ENCODE results near the gene IFRD2. TPM values are rescaled to one million over a fixed set of nuclear protein-coding genes. Genes with fewer than 3 reads are reported as not detected.
A peak's percentile ranks its signal among the peaks of the same experiment; 100 is the strongest.

Gene IFRD2
- total RNA-seq, 2 donors from 2014 or later, result 59.2 to 139 TPM

DNA sequence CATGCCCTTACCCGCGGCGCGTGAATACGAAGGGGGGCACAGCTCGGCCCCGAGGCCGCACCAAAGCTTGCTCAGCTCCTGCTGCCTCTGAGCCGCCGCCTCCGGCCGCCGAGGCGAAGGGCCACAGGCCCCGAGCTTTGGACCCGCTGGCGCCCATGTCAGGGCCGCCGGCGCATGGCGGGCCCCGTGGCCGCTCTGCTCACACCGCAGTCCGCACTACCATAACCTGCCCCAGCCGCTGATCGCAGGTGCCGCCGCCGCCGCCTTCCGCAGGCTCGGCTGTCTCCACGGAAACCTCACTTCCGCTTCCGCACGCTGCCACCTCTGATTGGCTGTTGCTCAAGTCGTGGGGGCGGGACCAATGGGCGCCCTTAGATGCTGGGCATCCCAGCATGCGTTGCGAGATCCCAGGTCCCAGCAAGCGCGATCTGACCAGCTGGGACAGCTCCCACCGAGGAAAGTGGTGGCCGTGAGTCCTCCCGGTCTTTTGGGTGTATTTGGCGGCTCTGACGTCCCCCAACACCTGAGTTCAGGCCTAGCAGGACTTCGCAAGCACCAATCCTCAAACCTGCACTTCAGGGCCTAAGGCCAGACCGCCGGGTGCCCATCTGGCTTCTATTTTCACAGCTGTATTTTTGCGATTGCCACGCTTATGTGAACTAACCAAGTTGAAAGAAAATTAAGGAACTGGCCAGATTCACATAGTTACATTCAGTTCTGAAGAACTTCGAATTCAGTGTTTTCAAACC lies 35.9 kb upstream of the IFRD2 start, which contains the start of gene TUSC2:
TSS of gene TUSC2 (minus strand) at position 281 of the 749 bp plus-strand sequence. CDS start at position 157, 124 bp downstream.
- Mint-ChIP-seq H3K27ac (peak within 1 kb of the TSS; percentile 87), H3K27me3 (no peaks in the 10 kb centered on the region), H3K9me3 (no peaks in the 10 kb centered on the region), H3K36me3 (ENCODE audit: low read depth) (peaks cover 62% of the 10 kb centered on the region), H3K4me3 (peak within 1 kb of the TSS; percentile 82), H3K4me1 (no peaks in the 10 kb centered on the region)
- peak; percentile 98 for ATAC-seq (replicated peaks)

GRCh38 chr3:50327129-50327528 lies 34.9 kb upstream of the IFRD2 start:
- H3K36me3 Mint-ChIP-seq (ENCODE audit: low read depth), result peaks cover 52% of the 10 kb centered on the region
- H3K9me3 Mint-ChIP-seq, result no peaks in the 10 kb centered on the region
- H3K27ac Mint-ChIP-seq, result peak overlapping the region; percentile 87
- H3K27me3 Mint-ChIP-seq, result no peaks in the 10 kb centered on the region
- ATAC-seq (replicated peaks), result no peak
- H3K4me3 Mint-ChIP-seq, result peak overlapping the region; percentile 82
- no peaks in the 10 kb centered on the region for H3K4me1 Mint-ChIP-seq

DNA sequence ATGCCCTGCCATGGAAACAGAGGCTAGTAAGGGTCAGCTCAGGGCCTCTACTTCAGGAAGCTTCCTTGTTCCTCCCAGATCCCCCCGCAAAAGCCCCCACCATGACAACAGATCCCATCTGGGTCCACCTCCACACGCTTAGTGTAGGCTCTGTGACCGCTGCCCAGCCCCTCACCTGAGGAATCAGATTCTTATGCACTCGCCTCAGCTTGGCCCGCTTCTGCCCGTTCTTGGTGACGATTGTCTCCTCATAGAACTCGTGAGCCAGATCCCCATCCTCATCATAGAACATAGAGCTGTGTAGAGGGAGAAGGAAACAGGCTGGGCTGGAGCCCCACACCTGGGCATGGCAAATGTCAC lies 33.9 kb upstream of the IFRD2 start:
- Mint-ChIP-seq H3K36me3 (ENCODE audit: low read depth) (peaks cover 42% of the 10 kb centered on the region), H3K4me3 (peak overlapping the region; percentile 82), H3K27me3 (no peaks in the 10 kb centered on the region), H3K9me3 (no peaks in the 10 kb centered on the region), H3K4me1 (no peaks in the 10 kb centered on the region), H3K27ac (no peak overlapping the region)
- no peak for ATAC-seq (replicated peaks)

DNA sequence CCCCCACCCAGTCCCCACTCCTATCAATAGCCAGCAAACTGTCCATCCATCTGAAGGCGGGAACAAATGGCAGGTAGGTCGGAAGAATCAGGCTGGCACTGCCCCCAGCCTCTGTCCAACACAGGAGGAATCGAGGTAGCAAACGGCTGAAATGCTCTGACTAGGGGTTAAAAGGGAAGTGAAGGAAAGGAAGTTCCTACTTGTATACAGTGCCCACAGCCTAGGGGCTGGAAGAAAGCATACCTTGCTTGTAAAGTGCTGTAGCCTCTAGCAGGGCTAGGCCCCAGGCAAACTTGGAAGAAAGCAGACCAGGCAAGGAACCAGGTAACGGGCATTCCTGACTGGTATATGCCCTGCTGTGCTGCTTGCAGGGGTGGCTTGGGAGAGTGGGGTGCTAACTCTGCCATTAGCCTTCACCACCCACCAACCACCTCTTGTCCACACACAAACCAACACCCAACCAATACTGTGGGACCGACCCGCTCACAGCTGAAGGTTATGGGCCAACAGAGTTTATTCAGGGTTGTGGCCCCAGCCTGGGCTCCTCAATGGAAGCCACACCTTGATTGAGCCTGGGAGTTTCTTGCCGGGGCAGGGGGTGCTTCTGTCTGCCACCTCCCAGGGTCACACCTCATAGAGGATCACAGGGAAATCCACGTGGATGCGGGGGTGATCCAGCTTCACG lies 33.4 kb upstream of the IFRD2 start:
- H3K4me3 Mint-ChIP-seq, result peak overlapping the region; percentile 82
- no peak overlapping the region for H3K27ac Mint-ChIP-seq

GRCh38 chr3:50325113-50325480 lies 32.9 kb upstream of the IFRD2 start:
- Mint-ChIP-seq H3K27me3 (no peaks in the 10 kb centered on the region), H3K9me3 (no peaks in the 10 kb centered on the region), H3K4me1 (peaks cover 2% of the 10 kb centered on the region), H3K4me3 (no peak overlapping the region), H3K27ac (peak overlapping the region; percentile 4), H3K36me3 (ENCODE audit: low read depth) (peaks cover 31% of the 10 kb centered on the region)
- no peak for ATAC-seq (replicated peaks)

More for the DNA sequence above, 33.4 kb upstream of the IFRD2 start:
- H3K36me3 Mint-ChIP-seq (ENCODE audit: low read depth), result peaks cover 37% of the 10 kb centered on the region
- no peaks in the 10 kb centered on the region for H3K27me3 Mint-ChIP-seq
- no peaks in the 10 kb centered on the region for H3K4me1 Mint-ChIP-seq
- H3K9me3 Mint-ChIP-seq, result no peaks in the 10 kb centered on the region
- no peak for ATAC-seq (replicated peaks)

DNA sequence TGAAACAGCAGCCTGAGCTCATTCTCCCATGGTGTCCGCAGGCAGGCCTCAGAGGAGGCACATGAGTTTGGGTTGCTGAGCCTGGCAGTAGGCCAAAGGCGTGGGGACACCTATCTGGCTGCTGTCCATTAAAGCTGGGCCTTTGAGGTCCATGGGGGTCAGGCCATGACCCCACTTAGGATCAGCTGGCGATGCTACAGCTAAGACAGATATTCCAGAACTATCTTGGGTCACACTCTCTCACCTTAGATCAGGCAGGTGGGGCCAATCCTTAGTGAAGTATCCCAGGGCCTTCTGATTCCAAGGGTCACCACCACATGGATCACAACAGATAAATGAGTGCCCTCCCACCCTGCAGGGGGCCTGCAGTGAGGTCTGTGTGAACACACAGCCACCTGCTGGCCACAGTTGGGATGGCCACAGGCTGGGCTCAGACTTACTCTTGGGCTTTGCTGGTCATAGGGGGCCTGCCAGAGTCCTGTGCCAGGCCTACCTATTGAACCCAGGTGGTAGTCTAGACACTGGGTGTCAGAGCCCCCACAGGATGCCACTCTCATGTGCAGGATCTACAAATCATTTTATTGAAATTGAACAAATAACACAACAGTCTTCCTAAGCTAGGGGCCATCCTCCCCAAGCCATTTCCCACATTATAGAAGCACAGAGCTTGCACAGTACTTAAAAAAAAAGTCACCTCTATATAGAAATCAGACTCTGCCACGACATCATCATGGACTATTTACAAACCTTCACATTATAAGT lies 32.3 kb upstream of the IFRD2 start:
- H3K27ac Mint-ChIP-seq, result peak overlapping the region; percentile 4
- peaks cover 6% of the 10 kb centered on the region for H3K4me1 Mint-ChIP-seq

GRCh38 chr3:50323614-50324199 lies 31.5 kb upstream of the IFRD2 start:
- H3K27me3 Mint-ChIP-seq, result no peaks in the 10 kb centered on the region
- H3K4me3 Mint-ChIP-seq, result no peak overlapping the region
- H3K27ac Mint-ChIP-seq, result peak overlapping the region; percentile 25
- peaks cover 19% of the 10 kb centered on the region for H3K36me3 Mint-ChIP-seq (ENCODE audit: low read depth)
- H3K4me1 Mint-ChIP-seq, result peaks cover 11% of the 10 kb centered on the region
- no peak for ATAC-seq (replicated peaks)
- H3K9me3 Mint-ChIP-seq, result no peaks in the 10 kb centered on the region

More for the DNA sequence above, 32.3 kb upstream of the IFRD2 start:
- H3K27me3 Mint-ChIP-seq, result no peaks in the 10 kb centered on the region
- no peak for ATAC-seq (replicated peaks)
- no peaks in the 10 kb centered on the region for H3K9me3 Mint-ChIP-seq
- peaks cover 26% of the 10 kb centered on the region for H3K36me3 Mint-ChIP-seq (ENCODE audit: low read depth)
- H3K4me3 Mint-ChIP-seq, result no peak overlapping the region

- peaks cover 11% of the 10 kb centered on the region for H3K4me1 Mint-ChIP-seq
- ATAC-seq (replicated peaks), result no peak
- peak overlapping the region; percentile 25 for H3K27ac Mint-ChIP-seq
- peaks cover 13% of the 10 kb centered on the region for H3K36me3 Mint-ChIP-seq (ENCODE audit: low read depth)
- peak overlapping the region; percentile 88 for H3K4me3 Mint-ChIP-seq
- no peaks in the 10 kb centered on the region for H3K9me3 Mint-ChIP-seq
- H3K27me3 Mint-ChIP-seq, result no peaks in the 10 kb centered on the region
These were observed 30.9 kb upstream of the IFRD2 start for GRCh38 chr3:50323092-50323600.

DNA sequence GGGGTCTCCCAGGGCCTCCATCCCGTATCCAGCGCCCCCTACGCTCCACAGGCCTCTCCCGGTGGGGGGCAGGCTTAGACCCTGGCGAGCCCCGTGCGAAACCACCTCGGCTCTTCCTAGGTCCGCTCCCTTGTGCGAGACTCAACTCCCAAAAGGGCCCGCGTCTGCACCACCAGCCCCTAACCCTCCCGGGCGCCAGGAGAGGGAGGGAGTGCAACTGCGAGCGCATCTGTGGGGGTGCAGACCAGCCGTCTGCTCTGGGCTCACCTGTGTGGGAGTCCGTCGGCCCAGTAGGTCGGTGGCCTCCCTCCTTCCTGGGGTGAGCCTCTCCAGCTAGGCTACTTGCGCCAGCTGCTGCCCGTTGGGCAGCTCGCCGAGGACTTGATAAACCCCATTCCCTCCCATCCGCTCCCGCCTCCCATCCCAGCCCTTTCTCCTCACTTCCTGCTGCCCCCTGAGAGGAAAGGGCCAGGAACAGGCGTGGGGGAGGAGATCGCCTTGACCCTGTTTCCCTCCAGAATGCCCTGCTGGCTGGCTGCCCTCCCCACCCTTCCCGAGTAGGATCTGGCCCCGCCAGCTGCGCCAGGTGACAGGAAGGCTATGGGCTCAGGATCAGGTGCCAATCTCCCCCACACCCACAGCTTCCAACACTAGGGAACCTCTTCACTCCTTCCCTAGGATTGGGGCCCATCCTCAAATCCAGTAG lies 30.3 kb upstream of the IFRD2 start, which contains the start of gene HYAL2:
TSS of gene HYAL2 (minus strand) at position 360 of the 706 bp plus-strand sequence. CDS start 2,256 bp downstream, outside the sequence.
- peak within 1 kb of the TSS; percentile 88 for H3K27ac Mint-ChIP-seq
- H3K36me3 Mint-ChIP-seq (ENCODE audit: low read depth), result peaks cover 11% of the 10 kb centered on the region
- H3K9me3 Mint-ChIP-seq, result no peaks in the 10 kb centered on the region
- peaks cover 11% of the 10 kb centered on the region for H3K4me1 Mint-ChIP-seq
- no peaks in the 10 kb centered on the region for H3K27me3 Mint-ChIP-seq
- H3K4me3 Mint-ChIP-seq, result peak within 1 kb of the TSS; percentile 88
- no peak for ATAC-seq (replicated peaks)

GRCh38 chr3:50322115-50322385 lies 29.8 kb upstream of the IFRD2 start:
- no peaks in the 10 kb centered on the region for H3K9me3 Mint-ChIP-seq
- ATAC-seq (replicated peaks), result no peak
- H3K27ac Mint-ChIP-seq, result no peak overlapping the region
- H3K36me3 Mint-ChIP-seq (ENCODE audit: low read depth), result peaks cover 11% of the 10 kb centered on the region
- peaks cover 11% of the 10 kb centered on the region for H3K4me1 Mint-ChIP-seq
- H3K27me3 Mint-ChIP-seq, result no peaks in the 10 kb centered on the region
- peak overlapping the region; percentile 88 for H3K4me3 Mint-ChIP-seq

DNA sequence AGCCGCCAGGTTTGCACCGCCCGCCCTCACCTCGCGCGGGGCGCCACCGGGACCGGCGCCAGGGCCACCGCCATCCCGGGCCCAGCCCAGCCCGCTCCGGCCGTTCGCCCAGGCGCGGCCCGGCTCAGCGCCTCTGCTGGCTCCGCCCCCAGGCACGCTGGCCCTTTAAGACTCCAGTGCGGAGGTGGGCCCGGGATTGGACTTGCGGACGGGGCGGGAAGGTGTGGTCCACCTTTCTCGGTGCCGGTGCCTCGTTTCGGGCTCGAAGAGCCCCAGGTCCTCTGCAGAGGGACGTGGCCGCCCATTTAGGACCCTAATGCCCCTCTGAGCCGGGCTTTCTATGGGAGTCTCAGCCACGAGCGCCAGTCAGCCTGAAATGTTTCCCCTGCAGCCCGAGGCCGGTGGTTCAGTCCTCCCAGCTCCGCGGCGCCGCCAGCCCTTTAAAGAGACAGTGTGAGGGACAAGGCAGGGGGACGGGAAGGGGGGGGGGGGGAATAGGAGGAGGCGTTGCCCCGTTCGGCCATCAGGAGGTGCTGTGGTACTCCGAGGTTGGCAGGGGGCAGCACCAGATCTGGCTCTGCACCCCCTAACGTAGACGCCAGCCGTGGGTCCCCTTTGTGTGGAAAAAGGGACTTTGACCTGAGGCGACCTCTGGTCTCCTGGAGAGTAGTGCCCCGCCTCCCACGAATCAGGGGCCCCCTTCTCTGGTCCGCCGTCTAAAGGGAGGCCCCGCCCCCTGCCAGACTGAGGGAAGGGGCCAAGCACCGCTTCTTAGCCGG lies 29.3 kb upstream of the IFRD2 start:
- ATAC-seq (replicated peaks), result peak; percentile 80
- no peaks in the 10 kb centered on the region for H3K9me3 Mint-ChIP-seq

DNA sequence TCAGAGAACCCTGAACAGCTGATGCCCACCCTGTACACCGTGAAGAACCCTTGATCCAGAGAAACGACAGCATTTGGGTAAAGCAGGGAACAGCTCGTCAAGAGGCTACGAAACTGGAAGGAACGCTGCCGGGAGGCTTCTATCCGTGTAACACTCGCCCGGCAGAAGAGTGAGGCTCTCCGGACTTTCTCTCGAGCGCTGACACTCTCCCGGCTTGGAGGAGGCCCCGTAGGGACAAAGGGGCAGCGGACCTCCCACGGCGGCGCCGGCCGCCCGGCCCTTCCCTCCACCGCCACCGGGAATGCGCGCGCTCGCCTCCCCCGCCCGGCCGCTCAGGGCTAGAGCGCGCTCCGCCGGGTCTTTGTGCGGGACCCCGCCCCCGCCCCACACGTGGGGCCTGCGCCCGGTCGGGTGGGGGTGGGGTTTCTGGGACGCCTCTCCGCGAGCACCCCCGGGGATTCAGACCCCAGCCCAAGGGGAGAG lies 28.7 kb upstream of the IFRD2 start:
- Mint-ChIP-seq H3K27ac (peak overlapping the region; percentile 87), H3K9me3 (no peaks in the 10 kb centered on the region), H3K4me1 (peaks cover 21% of the 10 kb centered on the region)

More for the DNA sequence above, 29.3 kb upstream of the IFRD2 start:
- Mint-ChIP-seq H3K36me3 (ENCODE audit: low read depth) (peaks cover 11% of the 10 kb centered on the region), H3K4me3 (peak overlapping the region; percentile 88), H3K27ac (peak overlapping the region; percentile 88), H3K4me1 (peaks cover 16% of the 10 kb centered on the region), H3K27me3 (no peaks in the 10 kb centered on the region)

More for the DNA sequence above, 28.7 kb upstream of the IFRD2 start:
- H3K4me3 Mint-ChIP-seq, result peak overlapping the region; percentile 88
- peak; percentile 61 for ATAC-seq (replicated peaks)
- no peaks in the 10 kb centered on the region for H3K27me3 Mint-ChIP-seq
- peaks cover 11% of the 10 kb centered on the region for H3K36me3 Mint-ChIP-seq (ENCODE audit: low read depth)

Data from activated T-helper 17 cell treated with anti-CD3 and anti-CD28 coated beads, Interleukin-2, amount 50 U/mL, for 72 hours (primary cell).